Superior temporal gyrus (tissue), 1 donor: ENCODE results near the gene CES4A.
"Not testable (repeated sequence)": the region's sequence is repeated elsewhere in the genome, so short reads cannot be mapped to it uniquely, and the experiment has no call there.

ENCODE experiments used
- DNase-seq: peaks from one replicate; pipeline ENCODE4 v3.0.0-alpha.2; 2016; ENCODE audit errors: extremely low spot score

The CES4A gene

GRCh38 chr16:66955363-66956153, 32.8 kb upstream of the CES4A start:
- not testable (repeated sequence) for DNase-seq

- not testable (repeated sequence) for DNase-seq
Observed at GRCh38 chr16:66956154-66956457, 32.3 kb upstream of the CES4A start.

- DNase-seq, result no peak
Observed at GRCh38 chr16:66958857-66959703, 29.3 kb upstream of the CES4A start.

GRCh38 chr16:66959704-66960161, 28.7 kb upstream of the CES4A start:
- DNase-seq, result peak; percentile 68

GRCh38 chr16:66960270-66960669, 28.1 kb upstream of the CES4A start:
- DNase-seq, result no peak

- DNase-seq, result peak; percentile 58
Observed at GRCh38 chr16:66961065-66961744, 27.2 kb upstream of the CES4A start, which contains the start of gene CES3. Gene CES3, plus strand, starts transcription at chr16:66961266. Its CDS starts 42 bp downstream, at chr16:66961308.

GRCh38 chr16:66961914-66962313, 26.5 kb upstream of the CES4A start:
- DNase-seq, result no peak

GRCh38 chr16:66964049-66964448, 24.3 kb upstream of the CES4A start:
- DNase-seq, result no peak

- no peak for DNase-seq
Observed at GRCh38 chr16:66968847-66969246, 19.5 kb upstream of the CES4A start.

GRCh38 chr16:66970775-66971720, 17.3 kb upstream of the CES4A start:
- no peak for DNase-seq

- DNase-seq, result no peak
Observed at GRCh38 chr16:66972983-66973382, 15.4 kb upstream of the CES4A start.

- DNase-seq, result no peak
Observed at GRCh38 chr16:66973716-66974115, 14.7 kb upstream of the CES4A start.

- not testable (repeated sequence) for DNase-seq
Observed at GRCh38 chr16:66974156-66974931, 14.0 kb upstream of the CES4A start.

- DNase-seq, result not testable (repeated sequence)
Observed at GRCh38 chr16:66974932-66975246, 13.5 kb upstream of the CES4A start.

- DNase-seq, result no peak
Observed at GRCh38 chr16:66975302-66975893, 13.0 kb upstream of the CES4A start.

GRCh38 chr16:66976746-66977145, 11.6 kb upstream of the CES4A start:
- no peak for DNase-seq

- peak; percentile 96 for DNase-seq
Observed at GRCh38 chr16:66977341-66978113, 10.9 kb upstream of the CES4A start.

- no peak for DNase-seq
Observed at GRCh38 chr16:66979011-66979717, 9.2 kb upstream of the CES4A start.

GRCh38 chr16:66983033-66983432, 5.4 kb upstream of the CES4A start:
- DNase-seq, result no peak
